Naive B cell (primary cell): ENCODE measurements around the gene MOV10L1. TPM values are rescaled to one million over a fixed set of nuclear protein-coding genes. Genes with fewer than 3 reads are reported as not detected.
A peak's percentile ranks its signal among the peaks of the same experiment; 100 is the strongest.

ENCODE experiments used
- ATAC-seq, 2 donors: fragments of 150-1000 bp; cut with Tn5 transposase; 2 replicates each; pipeline ENCODE4 v1.10.0; 2021; ENCODE audit warnings: low read depth in 2 of 2, mild to moderate bottlenecking in 2 of 2, moderate library complexity in 2 of 2
- DNase-seq: peaks from one replicate; pipeline ENCODE4 v3.0.0; 2022
- H3K27ac Mint-ChIP-seq, 6 donors: one replicate each; pipeline ENCODE4 v1.8.0; 2020 to 2022; ENCODE audit warnings: mild to moderate bottlenecking in 6 of 6, mixed read lengths in 6 of 6, moderate library complexity in 5 of 6, inconsistent platforms in 2 of 6
- H3K27me3 Mint-ChIP-seq, 3 donors: one replicate each; pipeline ENCODE4 v1.8.0; 2021 to 2022; ENCODE audit warnings: mixed read lengths in 3 of 3, mild to moderate bottlenecking in 1 of 3
- H3K36me3 Mint-ChIP-seq, 2 donors: one replicate each; pipeline ENCODE4 v1.8.0; 2020 to 2022; ENCODE audit warnings: mixed read lengths in 2 of 2, inconsistent platforms in 1 of 2, mild to moderate bottlenecking in 1 of 2
- H3K4me1 Mint-ChIP-seq, 3 donors: one replicate each; pipeline ENCODE4 v1.8.0; 2020 to 2022; ENCODE audit warnings: mixed read lengths in 3 of 3, inconsistent platforms in 1 of 3, mild to moderate bottlenecking in 1 of 3, moderate library complexity in 1 of 3
- H3K4me3 Mint-ChIP-seq, 8 donors: one replicate each; pipeline ENCODE4 v1.8.0; 2020 to 2022; ENCODE audit warnings: mild to moderate bottlenecking in 8 of 8, mixed read lengths in 8 of 8, moderate library complexity in 8 of 8, inconsistent platforms in 2 of 8
- H3K9me3 Mint-ChIP-seq, 7 donors: one replicate each; pipeline ENCODE4 v1.8.0; 2020 to 2022; ENCODE audit warnings: mixed read lengths in 7 of 7, mild to moderate bottlenecking in 5 of 7, inconsistent platforms in 2 of 7, moderate library complexity in 1 of 7
- polyA plus RNA-seq, 6 donors: library from polyadenylated mRNA; unstranded; fragments of 300-500 nt; fragmentation: Illumina TruSeq; gene quantifications; one replicate each; pipeline ENCODE4 v1.2.3, GENCODE V29; 2021; ENCODE audit warnings: low read depth in 6 of 6

MOV10L1 gene
- polyA plus RNA-seq, 6 donors from 2014 or later = not detected

DNA sequence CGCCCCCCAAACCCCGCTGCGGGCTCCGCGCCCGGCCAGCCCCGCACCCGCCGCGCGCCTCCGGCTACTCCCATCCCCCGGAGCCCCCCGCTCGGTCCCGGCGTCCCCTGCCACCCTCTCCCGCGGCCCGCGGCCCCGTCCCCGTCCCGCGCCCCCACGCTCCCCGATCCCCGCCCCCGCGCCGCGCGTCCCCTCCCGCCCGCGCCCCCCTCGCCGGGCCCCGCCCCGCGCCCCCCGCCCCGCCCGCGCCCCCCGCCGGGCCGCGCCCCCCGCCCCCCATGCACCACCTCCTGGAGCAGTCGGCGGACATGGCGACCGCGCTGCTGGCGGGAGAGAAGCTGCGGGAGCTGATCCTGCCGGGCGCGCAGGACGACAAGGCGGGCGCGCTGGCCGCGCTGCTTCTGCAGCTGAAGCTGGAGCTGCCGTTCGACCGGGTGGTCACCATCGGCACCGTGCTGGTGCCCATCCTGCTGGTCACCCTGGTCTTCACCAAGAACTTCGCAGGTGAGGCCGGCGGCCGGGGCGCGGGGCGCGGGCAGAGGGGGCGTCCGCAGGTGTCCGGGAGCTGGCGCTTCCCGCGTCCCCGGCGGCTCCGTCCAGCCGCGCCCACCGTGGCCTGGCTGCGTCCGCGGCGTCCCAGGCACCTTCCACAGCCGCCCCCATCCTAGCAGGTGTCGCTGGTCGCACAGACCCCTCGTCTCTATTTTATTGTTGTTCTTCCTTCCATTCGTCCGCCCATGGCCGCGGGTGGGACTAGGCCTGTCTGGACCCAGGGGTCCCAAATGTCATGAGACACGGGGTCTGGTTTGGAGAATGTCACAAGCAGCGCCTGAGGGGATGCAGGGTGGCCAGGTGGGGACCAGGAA lies 80.9 kb downstream of the MOV10L1 start, which contains the start of gene PANX2:
TSS of gene PANX2 (plus strand) at position 279 of the 866 bp plus-strand sequence. CDS start at position 279, 0 bp downstream.
- H3K9me3 Mint-ChIP-seq = no peaks in the 10 kb centered on the region
- peaks cover 28 to 30% (median 30%) of the 10 kb centered on the region in 3 donors for H3K4me1 Mint-ChIP-seq
- peaks cover 13 to 47% (median 31%) of the 10 kb centered on the region in 3 donors for H3K27me3 Mint-ChIP-seq
- ATAC-seq (no peak), DNase-seq (no peak)
- H3K36me3 Mint-ChIP-seq = no peaks in the 10 kb centered on the region
- H3K4me3 Mint-ChIP-seq = peak within 1 kb of the TSS; percentile 16 to 84 (median 70)
- peak within 1 kb of the TSS in 3 of 6 donors; percentile 47 to 82 (median 65) for H3K27ac Mint-ChIP-seq

DNA sequence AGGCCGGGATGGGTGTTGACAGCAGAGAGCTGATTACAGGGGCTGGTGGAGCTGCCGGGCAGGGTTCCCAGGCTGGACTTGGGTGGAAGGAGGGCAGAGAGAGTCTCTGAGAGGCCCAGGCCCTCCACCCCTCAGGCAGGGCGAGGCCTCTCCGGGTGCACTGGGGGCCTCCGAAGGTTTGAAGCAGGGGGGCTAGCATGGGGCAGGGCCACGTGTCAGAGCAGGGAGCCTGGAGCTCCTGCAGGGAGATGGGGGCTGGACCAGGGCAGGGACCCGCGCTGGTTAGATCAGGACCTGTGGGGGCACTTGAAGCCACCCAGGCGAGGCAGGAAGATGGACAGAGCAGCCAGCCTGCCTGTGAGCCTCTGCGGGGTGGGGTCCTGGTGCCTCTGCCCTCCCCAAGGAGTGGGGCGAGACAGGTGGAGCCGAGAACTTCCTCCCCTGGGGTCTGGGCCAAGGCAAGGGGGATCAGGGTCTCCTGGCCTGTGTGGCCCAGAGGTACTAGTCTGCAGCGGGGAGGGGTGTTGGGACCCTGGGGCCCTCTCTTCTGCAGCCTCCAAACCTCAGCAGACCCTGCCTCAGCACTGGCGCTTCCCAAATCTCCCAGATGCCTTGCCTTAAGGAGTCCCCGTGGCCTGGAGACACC lies 81.6 kb downstream of the MOV10L1 start:
- Mint-ChIP-seq H3K27me3 (peaks cover 13 to 47% (median 31%) of the 10 kb centered on the region in 3 donors), H3K4me3 (peak overlapping the region; percentile 27 to 84 (median 70)), H3K9me3 (no peaks in the 10 kb centered on the region), H3K36me3 (no peaks in the 10 kb centered on the region), H3K4me1 (peaks cover 28 to 37% (median 34%) of the 10 kb centered on the region in 3 donors), H3K27ac (peak overlapping the region in 2 of 6 donors; percentile 47 to 65)
- DNase-seq = no peak
- ATAC-seq = no peak

DNA sequence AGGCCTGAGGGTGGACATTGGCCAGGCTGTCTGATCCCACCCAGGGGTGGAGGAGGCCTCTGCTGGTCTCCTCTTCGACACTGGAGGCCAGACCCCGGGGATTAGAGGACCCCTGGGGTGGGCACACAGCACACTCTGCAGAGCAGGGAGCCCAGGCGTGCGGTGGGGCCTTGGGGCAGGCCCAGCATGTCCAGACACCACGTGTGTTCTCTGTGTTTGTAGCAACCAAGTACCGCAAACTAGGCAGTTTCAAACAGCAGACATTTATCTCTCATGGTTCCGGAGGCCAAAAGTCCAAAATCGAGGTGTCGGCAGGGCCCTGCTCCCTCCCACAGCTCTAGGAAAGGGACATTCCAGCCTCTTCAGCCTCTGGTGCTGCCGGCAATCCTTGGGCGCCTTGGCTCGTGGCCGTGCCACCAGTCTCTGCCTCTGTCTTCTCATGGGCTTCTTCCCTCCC lies 82.2 kb downstream of the MOV10L1 start:
- Mint-ChIP-seq H3K36me3 (no peaks in the 10 kb centered on the region), H3K9me3 (no peaks in the 10 kb centered on the region), H3K27ac (peak overlapping the region in 5 of 6 donors; percentile 11 to 80 (median 54)), H3K4me1 (peaks cover 28 to 39% (median 34%) of the 10 kb centered on the region in 3 donors), H3K27me3 (peaks cover 13 to 47% (median 31%) of the 10 kb centered on the region in 3 donors), H3K4me3 (peak overlapping the region in 6 of 8 donors; percentile 20 to 91 (median 47))
- no peak for ATAC-seq
- DNase-seq = no peak

DNA sequence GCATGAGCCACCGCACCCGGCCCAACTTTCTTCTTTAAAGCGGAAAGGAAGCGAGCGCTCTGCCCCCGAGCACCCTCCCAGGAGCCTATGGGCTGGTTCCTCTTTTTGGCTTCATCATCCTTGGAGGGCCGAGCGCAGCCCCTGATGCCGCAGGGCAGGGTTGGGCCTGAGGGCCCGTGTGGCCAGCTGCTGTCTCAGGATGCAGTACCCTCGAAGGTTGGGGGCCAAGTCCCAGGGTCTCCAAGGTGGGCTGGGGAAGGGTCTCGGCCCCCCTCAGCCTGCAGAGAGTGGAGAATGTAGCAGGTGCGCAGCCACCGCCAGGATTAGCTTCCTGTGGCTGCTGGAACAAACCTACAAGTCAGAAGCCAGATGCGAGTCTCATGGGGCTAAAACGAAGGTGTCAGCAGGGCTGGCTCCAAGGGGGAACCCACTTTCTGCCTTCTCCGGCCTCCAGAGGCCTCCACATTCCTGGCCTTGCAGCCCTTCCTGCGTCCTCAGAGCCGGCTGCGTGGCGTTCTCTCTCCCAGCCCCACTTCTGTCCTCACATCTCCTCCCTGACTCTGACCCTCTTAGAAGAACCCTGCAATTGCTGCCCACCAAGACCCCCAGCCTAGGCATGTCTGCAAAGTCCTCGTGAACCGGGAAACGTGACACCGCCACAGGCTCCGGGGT lies 83.6 kb downstream of the MOV10L1 start:
- ATAC-seq (peak; percentile 73 to 75), DNase-seq (peak; percentile 53)
- H3K27ac Mint-ChIP-seq = peak overlapping the region in 5 of 6 donors; percentile 54 to 89 (median 81)
- peak overlapping the region; percentile 32 to 91 (median 61) for H3K4me3 Mint-ChIP-seq
- peaks cover 8 to 42% (median 20%) of the 10 kb centered on the region in 3 donors for H3K27me3 Mint-ChIP-seq
- H3K9me3 Mint-ChIP-seq = no peaks in the 10 kb centered on the region
- no peaks in the 10 kb centered on the region for H3K36me3 Mint-ChIP-seq
- peaks cover 23 to 39% (median 32%) of the 10 kb centered on the region in 3 donors for H3K4me1 Mint-ChIP-seq

DNA sequence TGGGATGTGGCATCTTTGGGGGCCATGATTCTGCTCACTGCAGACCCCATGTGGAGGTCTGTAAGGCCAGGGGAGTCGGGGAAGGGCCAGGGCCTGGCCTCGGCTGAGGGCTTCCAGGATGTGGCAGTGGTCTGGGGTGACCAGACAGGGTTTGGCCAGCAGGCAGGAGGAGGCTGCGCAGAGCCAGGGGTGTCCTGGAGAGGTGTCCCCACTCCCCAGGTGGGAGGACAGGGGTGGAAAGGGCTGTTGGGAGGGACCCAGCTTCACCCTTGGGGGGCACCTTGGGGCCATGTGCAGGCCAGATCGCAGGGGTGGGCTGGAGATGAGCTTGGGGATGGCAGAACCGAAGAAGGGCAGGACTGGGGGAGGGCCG lies 84.2 kb downstream of the MOV10L1 start:
- no peaks in the 10 kb centered on the region for H3K36me3 Mint-ChIP-seq
- ATAC-seq = no peak
- H3K27me3 Mint-ChIP-seq = peaks cover 3 to 37% (median 15%) of the 10 kb centered on the region in 3 donors
- H3K4me3 Mint-ChIP-seq = no peak overlapping the region
- H3K4me1 Mint-ChIP-seq = peaks cover 18 to 34% (median 31%) of the 10 kb centered on the region in 3 donors
- no peaks in the 10 kb centered on the region for H3K9me3 Mint-ChIP-seq
- no peak for DNase-seq
- H3K27ac Mint-ChIP-seq = peak overlapping the region in 2 of 6 donors; percentile 52 to 54

DNA sequence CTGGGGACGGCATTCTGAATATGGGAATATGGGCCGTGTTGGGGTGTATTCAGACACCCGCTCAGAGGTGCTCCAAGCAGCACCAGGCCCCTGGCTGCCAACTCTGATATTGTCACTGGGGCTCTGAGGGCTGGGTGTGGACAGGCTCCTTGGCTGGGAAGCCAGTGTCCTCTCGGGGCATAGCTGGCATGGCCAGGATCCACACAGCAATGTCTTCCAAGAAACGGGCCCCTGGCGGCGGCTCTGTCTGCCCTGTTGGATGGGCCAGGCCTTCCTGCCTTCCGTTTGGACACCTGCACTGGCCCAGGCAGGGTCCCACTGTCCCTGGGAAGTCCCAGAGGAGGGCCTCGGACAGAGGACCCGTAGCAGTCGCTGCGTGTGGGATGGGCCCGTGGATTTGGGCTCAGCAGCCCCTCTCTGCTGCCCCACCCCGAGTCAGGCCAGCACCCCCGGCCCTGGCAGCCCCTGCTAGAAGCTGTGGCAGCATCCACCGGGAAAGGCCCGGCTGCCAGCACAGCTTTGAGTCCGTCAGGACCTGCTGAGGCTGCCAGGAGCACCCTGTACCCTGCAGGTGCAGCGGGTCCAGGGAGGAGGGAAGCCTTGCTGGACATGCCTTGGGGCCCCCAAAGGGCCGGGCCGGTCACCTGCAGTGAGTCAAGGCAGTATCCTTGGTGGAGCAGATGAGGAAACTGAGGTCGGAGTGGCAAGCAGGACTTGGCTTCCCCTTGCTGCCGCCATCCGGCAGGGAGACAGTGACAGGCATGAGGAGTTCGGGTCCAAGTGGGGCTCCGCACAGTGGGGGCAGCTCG lies 84.8 kb downstream of the MOV10L1 start:
- no peak for DNase-seq
- Mint-ChIP-seq H3K36me3 (no peaks in the 10 kb centered on the region), H3K4me3 (no peak overlapping the region), H3K27me3 (peaks cover under 1 to 33% (median 11%) of the 10 kb centered on the region in 3 donors), H3K4me1 (peaks cover 15 to 30% (median 28%) of the 10 kb centered on the region in 3 donors), H3K9me3 (no peaks in the 10 kb centered on the region), H3K27ac (peak overlapping the region in 2 of 6 donors; percentile 42 to 52)
- ATAC-seq = no peak

DNA sequence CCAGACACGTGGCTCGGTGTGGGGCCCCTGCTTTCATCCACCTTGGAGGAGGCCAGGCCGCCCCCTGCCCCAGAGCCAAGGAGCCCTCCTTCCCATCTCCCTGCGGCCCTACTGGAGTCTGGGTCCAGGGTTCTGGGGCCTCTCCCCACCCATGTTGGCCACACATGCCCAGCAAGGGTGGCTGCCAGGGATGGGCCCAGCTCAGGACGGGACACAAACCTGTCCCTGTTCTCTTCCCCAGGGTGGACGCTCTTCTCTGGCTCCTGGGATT lies 85.3 kb downstream of the MOV10L1 start:
- H3K4me1 Mint-ChIP-seq = peaks cover 21 to 35% (median 32%) of the 10 kb centered on the region in 3 donors
- no peaks in the 10 kb centered on the region for H3K36me3 Mint-ChIP-seq
- peaks cover 5 to 37% (median 17%) of the 10 kb centered on the region in 3 donors for H3K27me3 Mint-ChIP-seq
- DNase-seq = no peak
- H3K4me3 Mint-ChIP-seq = no peak overlapping the region
- no peak overlapping the region for H3K27ac Mint-ChIP-seq
- ATAC-seq = no peak
- H3K9me3 Mint-ChIP-seq = no peaks in the 10 kb centered on the region

- DNase-seq (no peak), ATAC-seq (peak; percentile 30 to 44)
- Mint-ChIP-seq H3K36me3 (no peaks in the 10 kb centered on the region), H3K27ac (peak overlapping the region in 1 of 6 donors; percentile 60), H3K4me3 (no peak overlapping the region), H3K27me3 (peaks cover 5 to 32% (median 13%) of the 10 kb centered on the region in 3 donors), H3K4me1 (peaks cover 20 to 35% (median 33%) of the 10 kb centered on the region in 3 donors), H3K9me3 (no peaks in the 10 kb centered on the region)
These were observed 86.4 kb downstream of the MOV10L1 start for GRCh38 chr22:50175921-50176849.

DNA sequence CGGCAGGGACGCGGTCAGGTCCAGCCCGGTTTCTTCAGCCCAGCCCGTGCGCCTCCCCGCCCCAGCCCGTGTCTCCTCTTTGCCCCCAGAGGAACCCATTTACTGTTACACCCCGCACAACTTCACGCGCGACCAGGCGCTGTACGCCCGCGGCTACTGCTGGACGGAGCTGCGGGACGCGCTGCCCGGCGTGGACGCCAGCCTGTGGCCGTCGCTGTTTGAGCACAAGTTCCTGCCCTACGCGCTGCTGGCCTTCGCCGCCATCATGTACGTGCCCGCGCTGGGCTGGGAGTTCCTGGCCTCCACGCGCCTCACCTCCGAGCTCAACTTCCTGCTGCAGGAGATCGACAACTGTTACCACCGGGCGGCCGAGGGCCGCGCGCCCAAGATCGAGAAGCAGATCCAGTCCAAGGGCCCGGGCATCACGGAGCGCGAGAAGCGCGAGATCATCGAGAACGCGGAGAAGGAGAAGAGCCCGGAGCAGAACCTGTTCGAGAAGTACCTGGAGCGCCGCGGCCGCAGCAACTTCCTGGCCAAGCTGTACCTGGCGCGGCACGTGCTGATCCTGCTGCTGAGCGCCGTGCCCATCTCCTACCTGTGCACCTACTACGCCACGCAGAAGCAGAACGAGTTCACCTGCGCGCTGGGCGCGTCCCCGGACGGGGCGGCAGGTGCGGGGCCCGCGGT lies 87.2 kb downstream of the MOV10L1 start:
- Mint-ChIP-seq H3K4me3 (no peak overlapping the region), H3K4me1 (peaks cover 20 to 34% (median 30%) of the 10 kb centered on the region in 3 donors), H3K36me3 (no peaks in the 10 kb centered on the region), H3K27me3 (peaks cover 5 to 27% (median 11%) of the 10 kb centered on the region in 3 donors), H3K27ac (peak overlapping the region in 1 of 6 donors; percentile 49), H3K9me3 (no peaks in the 10 kb centered on the region)
- ATAC-seq (no peak), DNase-seq (no peak)

GRCh38 chr22:50177537-50178470 lies 88.0 kb downstream of the MOV10L1 start:
- no peak for DNase-seq
- ATAC-seq = no peak
- H3K9me3 Mint-ChIP-seq = no peaks in the 10 kb centered on the region
- peaks cover 17 to 28% (median 23%) of the 10 kb centered on the region in 3 donors for H3K4me1 Mint-ChIP-seq
- H3K36me3 Mint-ChIP-seq = no peaks in the 10 kb centered on the region
- no peak overlapping the region for H3K4me3 Mint-ChIP-seq
- H3K27ac Mint-ChIP-seq = peak overlapping the region in 2 of 6 donors; percentile 85 to 88
- H3K27me3 Mint-ChIP-seq = peaks cover 5 to 20% (median 11%) of the 10 kb centered on the region in 3 donors
